Measurements from ENCODE around the gene SCARF1. TPM values are rescaled to one million over a fixed set of nuclear protein-coding genes. Genes with fewer than 3 reads are reported as not detected.
A peak's percentile ranks its signal among the peaks of the same experiment; 100 is the strongest.

The SCARF1 gene
- total RNA-seq, 1 donor from 2014 or later, result 37.4 TPM

GRCh38 chr17:1593630-1593931 lies 52.0 kb downstream of the SCARF1 start:
- intact Hi-C loops (cut with DNase I), result no loop called here
- Histone ChIP-seq H3K4me1 (peaks cover 21% of the 10 kb centered on the region), H3K9me3 (no peaks in the 10 kb centered on the region), H3K4me3 (no peak overlapping the region), H3K27ac (no peak overlapping the region), H3K36me3 (peaks cover 30% of the 10 kb centered on the region), H3K27me3 (ENCODE audit: low read depth) (no peaks in the 10 kb centered on the region)
- no peak for TF ChIP-seq CTCF (IDR thresholded peaks at IDR 0.05)
- DNase-seq, result no peak
- ATAC-seq, result no peak

- intact Hi-C loops (cut with DNase I), result no loop called here
- DNase-seq, result no peak
Measured at GRCh38 chr17:1592751-1593629, 52.5 kb downstream of the SCARF1 start.

GRCh38 chr17:1591474-1592090 lies 54.0 kb downstream of the SCARF1 start:
- no peak for ATAC-seq
- peaks cover 30% of the 10 kb centered on the region for H3K36me3 ChIP-seq
- H3K27me3 ChIP-seq (ENCODE audit: low read depth), result no peaks in the 10 kb centered on the region
- H3K4me1 ChIP-seq, result peaks cover 21% of the 10 kb centered on the region
- H3K9me3 ChIP-seq, result no peaks in the 10 kb centered on the region
- no peak overlapping the region for H3K27ac ChIP-seq
- H3K4me3 ChIP-seq, result no peak overlapping the region
- no peak for TF ChIP-seq CTCF (IDR thresholded peaks at IDR 0.05)
- intact Hi-C loops (cut with DNase I), result no loop called here
- DNase-seq, result no peak

More at GRCh38 chr17:1592751-1593629, 52.5 kb downstream of the SCARF1 start:
- H3K9me3 ChIP-seq, result no peaks in the 10 kb centered on the region
- H3K27ac ChIP-seq, result no peak overlapping the region
- H3K4me3 ChIP-seq, result no peak overlapping the region
- H3K36me3 ChIP-seq, result peaks cover 30% of the 10 kb centered on the region
- TF ChIP-seq CTCF (IDR thresholded peaks at IDR 0.05), result no peak
- H3K27me3 ChIP-seq (ENCODE audit: low read depth), result no peaks in the 10 kb centered on the region
- no peak for ATAC-seq
- peaks cover 21% of the 10 kb centered on the region for H3K4me1 ChIP-seq

GRCh38 chr17:1590747-1591473 lies 54.6 kb downstream of the SCARF1 start:
- Histone ChIP-seq H3K27ac (peak overlapping the region; percentile 14), H3K9me3 (no peaks in the 10 kb centered on the region), H3K4me1 (peaks cover 21% of the 10 kb centered on the region), H3K4me3 (no peak overlapping the region), H3K27me3 (ENCODE audit: low read depth) (no peaks in the 10 kb centered on the region), H3K36me3 (peaks cover 31% of the 10 kb centered on the region)
- intact Hi-C loops (cut with DNase I), result no loop called here
- DNase-seq, result no peak
- no peak for TF ChIP-seq CTCF (IDR thresholded peaks at IDR 0.05)
- ATAC-seq, result peak; percentile 2 to 3

- Histone ChIP-seq H3K27ac (peak overlapping the region; percentile 14), H3K36me3 (peaks cover 37% of the 10 kb centered on the region), H3K4me1 (peaks cover 21% of the 10 kb centered on the region), H3K4me3 (no peak overlapping the region), H3K9me3 (no peaks in the 10 kb centered on the region), H3K27me3 (ENCODE audit: low read depth) (no peaks in the 10 kb centered on the region)
- intact Hi-C loops (cut with DNase I), result no loop called here
- no peak for TF ChIP-seq CTCF (IDR thresholded peaks at IDR 0.05)
- peak; percentile 52 to 85 for ATAC-seq
- peak; percentile 55 for DNase-seq
Measured at GRCh38 chr17:1590029-1590746, 55.3 kb downstream of the SCARF1 start.
